Esophagus muscularis mucosa (tissue), 3 donors: ENCODE measurements around the gene ASNSD1.

ENCODE experiments used
- CTCF ChIP-seq, 3 experiments: fragments of 200-600 bp in 2 of 3; fragments of 450-650 bp in 1 of 3; sonication (generic) in 2 of 3; IDR thresholded peaks; one replicate each; pipeline ENCODE4 v1.5.1; 2017 to 2019; ENCODE audit warnings: antibody characterized with exemption in 3 of 3, mild to moderate bottlenecking in 2 of 3, moderate library complexity in 1 of 3
- POLR2A ChIP-seq: fragments of 450-650 bp; IDR thresholded peaks from one replicate; pipeline ENCODE4 v1.6.1; 2017; ENCODE audit warnings: antibody characterized with exemption, moderate library complexity, mild to moderate bottlenecking, low read depth
- POLR2AphosphoS5 ChIP-seq, 2 donors: sonication (generic); formaldehyde crosslinking; IDR thresholded peaks; one replicate each; pipeline ENCODE4 v1.6.1; 2017; ENCODE audit warnings: antibody characterized with exemption in 2 of 2

GRCh38 chr2:189683348-189683747, 22.1 kb downstream of the ASNSD1 start:
- no peak for TF ChIP-seq POLR2AphosphoS5 (IDR thresholded peaks at IDR 0.05)
- TF ChIP-seq CTCF (IDR thresholded peaks at IDR 0.05), result no peak
- TF ChIP-seq POLR2A, result no peak
